H1 (cell line): Measurements from ENCODE around the gene PPIA. TPM values are rescaled to one million over a fixed set of nuclear protein-coding genes. Genes with fewer than 3 reads are reported as not detected.

Source experiments
- CTCF ChIA-PET: fragments of 300-600 bp; sonication (Branson Sonifier 250); formaldehyde crosslinking; loops from one replicate; lab custom pipeline; 2021; ENCODE audit not compliant: partially characterized antibody; lab: Charles Lee
- POLR2A ChIA-PET: fragments of 300-600 bp; sonication (Branson Sonifier 250); formaldehyde crosslinking; loops from one replicate; lab custom pipeline; 2021; ENCODE audit warnings: inconsistent platforms; ENCODE audit not compliant: partially characterized antibody; lab: Charles Lee
- DNase-seq, 2 experiments: peaks; one replicate each; pipeline versions ENCODE4 v3.0.0 to v3.0.0-alpha.2; 2010 to 2022; ENCODE audit warnings: low spot score in 2 of 2, low read depth in 1 of 2, mixed read lengths in 1 of 2
- FAIRE-seq: peaks from 2 replicates; lab custom pipeline; 2011; peaks lifted over from hg19 to GRCh38; lab: Jason Lieb, UNC
- H2AFZ ChIP-seq: 2 replicates; pipeline ENCODE4 v1.8.1; 2012; ENCODE audit warnings: low read length, inconsistent platforms
- H2AK5ac ChIP-seq: 2 replicates; pipeline ENCODE4 v1.6.1; 2013; ENCODE audit warnings: low read depth, low read length
- H2BK120ac ChIP-seq: replicated peaks from 2 replicates; pipeline ENCODE3; 2013; ENCODE audit warnings: low read depth, low read length, inconsistent platforms
- H2BK12ac ChIP-seq: 2 replicates; pipeline ENCODE4 v1.6.1; 2013; ENCODE audit warnings: low read depth, low read length
- H2BK15ac ChIP-seq: 2 replicates; pipeline ENCODE4 v1.6.1; 2013; ENCODE audit warnings: low read length
- H2BK20ac ChIP-seq: 2 replicates; pipeline ENCODE4 v1.6.1; 2013; ENCODE audit warnings: low read length
- H2BK5ac ChIP-seq: 2 replicates; pipeline ENCODE4 v1.6.1; 2013; ENCODE audit warnings: low read depth, low read length
- H3K14ac ChIP-seq: 2 replicates; pipeline ENCODE4 v1.6.1; 2013; ENCODE audit warnings: inconsistent platforms; ENCODE audit not compliant: insufficient read length
- H3K18ac ChIP-seq: 2 replicates; pipeline ENCODE4 v1.6.1; 2013; ENCODE audit warnings: low read length; ENCODE audit errors: extremely low read depth
- H3K23ac ChIP-seq: 2 replicates; pipeline ENCODE4 v1.6.1; 2013; ENCODE audit warnings: inconsistent platforms; ENCODE audit not compliant: insufficient read length
- H3K23me2 ChIP-seq: 2 replicates; pipeline ENCODE4 v1.6.1; 2013; ENCODE audit warnings: low read depth, low read length
- H3K27ac ChIP-seq: 2 replicates; pipeline ENCODE4 v1.6.1; 2011; ENCODE audit warnings: low read depth, low read length, inconsistent platforms
- H3K27me3 ChIP-seq, 4 experiments: replicated peaks in 1 of 4; 1 replicate in 1 of 4; 2 replicates in 3 of 4; pipeline versions ENCODE4 v1.6.1 to v1.8.1; 2011 to 2013; ENCODE audit warnings: low read length in 3 of 4, mild to moderate bottlenecking in 3 of 4, inconsistent platforms in 2 of 4, mixed read lengths in 2 of 4, moderate library complexity in 1 of 4; ENCODE audit not compliant: control insufficient read depth in 3 of 4, insufficient read depth in 3 of 4; ENCODE audit errors: extremely low read depth in 1 of 4
- H3K36me3 ChIP-seq, 4 experiments: 2 replicates each; pipeline versions ENCODE4 v1.6.1 to v1.8.1; 2011 to 2013; ENCODE audit warnings: mild to moderate bottlenecking in 4 of 4, low read length in 3 of 4, moderate library complexity in 2 of 4, control low read depth in 1 of 4, inconsistent platforms in 1 of 4; ENCODE audit not compliant: insufficient read depth in 4 of 4, control insufficient read depth in 2 of 4
- H3K4ac ChIP-seq: replicated peaks from 2 replicates; pipeline ENCODE3; 2013; ENCODE audit warnings: low read length, low read depth, mixed read lengths, inconsistent platforms; ENCODE audit not compliant: insufficient read length
- H3K4me1 ChIP-seq, 4 experiments: replicated peaks in 1 of 4; 1 replicate in 1 of 4; 2 replicates in 3 of 4; pipeline versions ENCODE4 v1.6.1 to v1.8.1; 2011 to 2013; ENCODE audit warnings: low read length in 3 of 4, inconsistent platforms in 2 of 4, mixed read lengths in 1 of 4; ENCODE audit not compliant: insufficient read depth in 4 of 4, control insufficient read depth in 3 of 4
- H3K4me2 ChIP-seq, 2 experiments: 2 replicates each; pipeline versions ENCODE4 v1.6.1 to v1.8.1; 2011 to 2013; ENCODE audit warnings: low read depth in 2 of 2, low read length in 2 of 2, control low read depth in 1 of 2, inconsistent platforms in 1 of 2, mild to moderate bottlenecking in 1 of 2; ENCODE audit not compliant: insufficient read depth in 1 of 2
- H3K4me3 ChIP-seq, 4 experiments: fragments of 200-600, 300-600 bp in 1 of 4; sonication (generic), shearing (Covaris generic), sonication (Bioruptor Twin) in 1 of 4; 2 replicates each; pipeline versions ENCODE4 v1.5.1 to v1.8.1; 2011 to 2016; ENCODE audit warnings: low read length in 4 of 4, low read depth in 3 of 4, control low read depth in 2 of 4, inconsistent platforms in 2 of 4, mild to moderate bottlenecking in 2 of 4, mixed read lengths in 1 of 4, moderate library complexity in 1 of 4; ENCODE audit not compliant: insufficient read depth in 2 of 4; ENCODE audit errors: extremely low read depth in 1 of 4
- H3K56ac ChIP-seq: replicated peaks from 2 replicates; pipeline ENCODE3; 2013; ENCODE audit warnings: low read depth, mild to moderate bottlenecking, mixed read lengths, low read length, inconsistent platforms; ENCODE audit not compliant: insufficient read length
- H3K79me1 ChIP-seq: 2 replicates; pipeline ENCODE4 v1.6.1; 2013; ENCODE audit warnings: low read depth, low read length, control low read depth
- H3K79me2 ChIP-seq, 2 experiments: 2 replicates each; pipeline versions ENCODE4 v1.6.1 to v1.8.1; 2012 to 2013; ENCODE audit warnings: low read length in 2 of 2, mild to moderate bottlenecking in 2 of 2, inconsistent platforms in 1 of 2; ENCODE audit not compliant: insufficient read depth in 2 of 2, control insufficient read depth in 1 of 2
- H3K9ac ChIP-seq, 4 experiments: replicated peaks in 1 of 4; 1 replicate in 1 of 4; 2 replicates in 3 of 4; pipeline versions ENCODE4 v1.6.1 to v1.8.1; 2011 to 2013; ENCODE audit warnings: low read depth in 3 of 4, low read length in 3 of 4, control low read depth in 2 of 4, mild to moderate bottlenecking in 2 of 4, moderate library complexity in 2 of 4, inconsistent platforms in 1 of 4; ENCODE audit errors: extremely low read depth in 1 of 4
- H3K9me3 ChIP-seq, 2 experiments: 2 replicates each; pipeline versions ENCODE4 v1.6.1 to v1.8.1; 2012 to 2013; ENCODE audit warnings: mild to moderate bottlenecking in 2 of 2, moderate library complexity in 2 of 2, control low read depth in 1 of 2, inconsistent platforms in 1 of 2, low read depth in 1 of 2, low read length in 1 of 2, mixed read lengths in 1 of 2; ENCODE audit not compliant: insufficient read depth in 2 of 2
- H4K20me1 ChIP-seq, 2 experiments: replicated peaks in 1 of 2; 2 replicates each; pipeline versions ENCODE3 to v1.8.1; 2011 to 2013; ENCODE audit warnings: inconsistent platforms in 2 of 2, low read length in 2 of 2, mild to moderate bottlenecking in 1 of 2; ENCODE audit not compliant: insufficient read depth in 2 of 2, control insufficient read depth in 1 of 2
- H4K5ac ChIP-seq: 2 replicates; pipeline ENCODE4 v1.6.1; 2013; ENCODE audit warnings: low read length, low read depth, mixed read lengths, inconsistent platforms; ENCODE audit not compliant: insufficient read length
- H4K8ac ChIP-seq: 2 replicates; pipeline ENCODE4 v1.8.0; 2013; ENCODE audit warnings: mild to moderate bottlenecking, moderate library complexity, low read length, inconsistent platforms; ENCODE audit not compliant: insufficient read depth; ENCODE audit errors: extremely low read depth
- H4K91ac ChIP-seq: replicated peaks from 2 replicates; pipeline ENCODE3; 2013; ENCODE audit warnings: low read length, mixed read lengths, inconsistent platforms; ENCODE audit not compliant: insufficient read length
- EP300 ChIP-seq, 2 experiments: IDR thresholded peaks; 1 replicate in 1 of 2; 2 replicates in 1 of 2; pipeline ENCODE4 v1.6.1; 2011 to 2012; ENCODE audit warnings: low read depth in 2 of 2, low read length in 2 of 2, mild to moderate bottlenecking in 2 of 2, borderline replicate concordance in 1 of 2, inconsistent platforms in 1 of 2, moderate library complexity in 1 of 2
- EZH2 ChIP-seq: fragments of 200-600 bp; sonication (generic); IDR thresholded peaks from 2 replicates; pipeline ENCODE4 v1.7.1; 2012; ENCODE audit warnings: low read depth, mild to moderate bottlenecking, moderate library complexity, low read length, inconsistent platforms; ENCODE audit not compliant: severe bottlenecking
- GTF2F1 ChIP-seq: IDR thresholded peaks from 2 replicates; pipeline ENCODE4 v1.6.1; 2012; ENCODE audit warnings: low read depth, low read length, improper control_type of control experiment, borderline replicate concordance
- KDM5A ChIP-seq: fragments of 200-600 bp; IDR thresholded peaks from 2 replicates; pipeline ENCODE4 v1.7.1; 2012; ENCODE audit warnings: mild to moderate bottlenecking, low read length, inconsistent platforms, mixed read lengths
- NRF1 ChIP-seq: IDR thresholded peaks from 2 replicates; pipeline ENCODE4 v1.6.1; 2011; ENCODE audit warnings: mild to moderate bottlenecking, low read depth, low read length, improper control_type of control experiment
- SP2 ChIP-seq: IDR thresholded peaks from 2 replicates; pipeline ENCODE4 v1.6.1; 2012; ENCODE audit warnings: mild to moderate bottlenecking, low read length, inconsistent platforms
- SRF ChIP-seq: IDR thresholded peaks from 2 replicates; pipeline ENCODE4 v1.6.1; 2011; ENCODE audit warnings: mild to moderate bottlenecking, low read depth, low read length, moderate library complexity
- YY1 ChIP-seq: IDR thresholded peaks from 2 replicates; pipeline ENCODE4 v1.6.1; 2011; ENCODE audit warnings: low read depth, mild to moderate bottlenecking, low read length
- WGBS, 2 experiments: shearing (Covaris generic) in 1 of 2; methylation state at CpG; one replicate each; pipeline versions ENCODE4 v1.1.6 to v1.1.7; 2013 to 2015; ENCODE audit warnings: low lambda C conversion rate in 2 of 2, mixed read lengths in 2 of 2, inconsistent platforms in 1 of 2, low coverage in 1 of 2, missing lambda C conversion rate in 1 of 2; ENCODE audit not compliant: insufficient replicate concordance in 2 of 2, insufficient coverage in 1 of 2, insufficient read length in 1 of 2; ENCODE audit errors: extremely low coverage in 1 of 2, missing lambda C conversion rate in 1 of 2; 5-methylcytosine and 5-hydroxymethylcytosine counted together
- polyA plus RNA-seq, 7 experiments: library from polyadenylated mRNA; depleted of rRNA in 3 of 7; stranded (reverse) in 5 of 7; unstranded in 2 of 7; fragments of >200 nt in 5 of 7; fragments of 200-250 nt in 2 of 7; gene quantifications; 1 replicate in 5 of 7; 2 replicates in 1 of 7; 4 replicates in 1 of 7; pipeline versions ENCODE4 v1.2.1 to v1.2.3, GENCODE V29; 2011 to 2013; ENCODE audit warnings: missing spikeins in 2 of 7, mixed read lengths in 2 of 7
- total RNA-seq: library from RNA; stranded (reverse); fragmentation: NEBNext Ultra II Directional; extraction: Animal tissue kit (Norgen Biotek cat#: 25700); gene quantifications from 2 replicates; pipeline ENCODE4 v1.2.1, GENCODE V29; 2021
- TF ChIP-seq, protein P1 (sequence below): IDR thresholded peaks from 2 replicates; pipeline ENCODE4 v1.6.1; 2011; ENCODE audit warnings: low read depth, mild to moderate bottlenecking, low read length; ENCODE audit not compliant: insufficient read depth

PPIA gene
- total and polyA plus RNA-seq, 2 of the 8 experiments (the other 6 are each of a cell fraction or from before 2014, with no cell fraction given), result 2,865 to 5,394 TPM

DNA sequence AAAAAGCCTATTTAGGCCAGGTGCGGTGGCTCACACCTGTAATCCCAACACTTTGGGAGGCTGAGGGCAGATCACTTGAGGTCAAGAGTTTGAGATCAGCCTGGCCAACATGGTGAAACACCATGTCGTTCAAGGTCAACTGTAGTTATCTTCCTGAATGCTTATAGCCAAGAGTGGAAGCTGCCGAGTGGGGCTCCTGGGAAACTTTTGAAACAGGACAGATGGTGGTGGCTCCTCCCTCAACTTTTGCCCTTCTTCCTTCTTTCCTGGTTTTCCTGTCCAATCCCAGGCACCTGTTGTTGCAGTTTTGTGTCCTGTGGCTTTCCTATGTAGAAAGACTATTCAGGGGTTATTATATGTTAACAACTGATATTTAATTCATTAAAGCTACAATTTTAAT, 8.7 kb upstream of the PPIA start:
- H3K23ac ChIP-seq, result no peak overlapping the region
- no peak for TF ChIP-seq SRF
- TF ChIP-seq, protein P1, sequence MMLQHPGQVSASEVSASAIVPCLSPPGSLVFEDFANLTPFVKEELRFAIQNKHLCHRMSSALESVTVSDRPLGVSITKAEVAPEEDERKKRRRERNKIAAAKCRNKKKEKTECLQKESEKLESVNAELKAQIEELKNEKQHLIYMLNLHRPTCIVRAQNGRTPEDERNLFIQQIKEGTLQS, result no peak
- TF ChIP-seq EP300 (IDR thresholded peaks at IDR 0.05; ENCODE audit: borderline replicate concordance in 1 of 2, low read depth in 2 of 2, low read length in 2 of 2), result no peak
- no peak for TF ChIP-seq YY1
- no peak for TF ChIP-seq SP2
- TF ChIP-seq EZH2, result no peak
- no peak for TF ChIP-seq NRF1
- TF ChIP-seq KDM5A, result no peak
- TF ChIP-seq GTF2F1, result no peak
- no peak overlapping the region for H3K18ac ChIP-seq
- no peak overlapping the region for H4K8ac ChIP-seq
- no peak overlapping the region for H2BK12ac ChIP-seq
- H4K91ac ChIP-seq, result no peak overlapping the region
- ChIA-PET CTCF (no interaction called here), POLR2A (interaction anchor here (0.7 to 3.8 kb wide), 5 partner anchors 10 to 39 kb away, joined by 3 to 24 read pairs (median 6); partner anchors contain the start of genes PPIA and ZMIZ2)
- H3K27me3 ChIP-seq, result no peaks in the 10 kb centered on the region
- H4K20me1 ChIP-seq, result no peaks in the 10 kb centered on the region
- H3K4me2 ChIP-seq, result no peak overlapping the region
- DNase-seq (no peak), FAIRE-seq (no peak)
- H3K27ac ChIP-seq, result no peak overlapping the region
- H2BK5ac ChIP-seq, result no peak overlapping the region
- no peaks in the 10 kb centered on the region for H3K79me1 ChIP-seq
- no peaks in the 10 kb centered on the region for H3K23me2 ChIP-seq
- no peak overlapping the region for H4K5ac ChIP-seq
- no peaks in the 10 kb centered on the region for H3K79me2 ChIP-seq
- no peak overlapping the region for H2AK5ac ChIP-seq
- H3K4me1 ChIP-seq, result peaks cover 0 to 4% (median 0%) of the 10 kb centered on the region in 4 experiments; a peak in 3 of 7 replicates
- no peak overlapping the region for H2AFZ ChIP-seq
- no peak overlapping the region for H3K4me3 ChIP-seq
- H3K4ac ChIP-seq, result no peak overlapping the region
- no peaks in the 10 kb centered on the region for H3K36me3 ChIP-seq
- WGBS, 2 experiments, result 94% methylated on average over 3 of the region's 3 CpGs; no CpG with 5 or more reads in 1 of the 2 experiments
- no peak overlapping the region for H3K56ac ChIP-seq
- H2BK15ac ChIP-seq, result no peak overlapping the region
- H2BK20ac ChIP-seq, result no peak overlapping the region
- no peak overlapping the region for H3K9ac ChIP-seq
- H3K14ac ChIP-seq, result no peak overlapping the region
- H3K9me3 ChIP-seq, result peaks cover 3 to 4% of the 10 kb centered on the region in 2 experiments; a peak in 2 of 4 replicates
- no peak overlapping the region for H2BK120ac ChIP-seq
